HG03064 (cell line): ENCODE measurements around the gene DOCK1.
"Not testable (repeated sequence)": the region's sequence is repeated elsewhere in the genome, so short reads cannot be mapped to it uniquely, and the experiment has no call there.

Experiments used
- ATAC-seq: cut with Tn5 transposase; IDR thresholded peaks from one replicate; pipeline ENCODE4 v1.9.1; 2021; ENCODE audit warnings: low read depth; ENCODE audit not compliant: unreplicated experiment

The DOCK1 gene

GRCh38 chr10:127292888-127293287 is 387.7 kb downstream of the DOCK1 start:
- no peak for ATAC-seq

GRCh38 chr10:127293640-127294039 is 388.4 kb downstream of the DOCK1 start:
- no peak for ATAC-seq

- ATAC-seq, result no peak
These were observed 391.5 kb downstream of the DOCK1 start for GRCh38 chr10:127296696-127297095.

GRCh38 chr10:127298381-127298780 is 393.2 kb downstream of the DOCK1 start:
- no peak for ATAC-seq

- ATAC-seq, result not testable (repeated sequence)
These were observed 394.0 kb downstream of the DOCK1 start for GRCh38 chr10:127299192-127299591.

- ATAC-seq, result no peak
These were observed 394.9 kb downstream of the DOCK1 start for GRCh38 chr10:127299956-127300689.

GRCh38 chr10:127300868-127301321 is 395.7 kb downstream of the DOCK1 start:
- no peak for ATAC-seq

GRCh38 chr10:127302343-127302742 is 397.1 kb downstream of the DOCK1 start:
- ATAC-seq, result no peak

GRCh38 chr10:127303105-127303504 is 397.9 kb downstream of the DOCK1 start:
- no peak for ATAC-seq

- ATAC-seq, result no peak
These were observed 398.5 kb downstream of the DOCK1 start for GRCh38 chr10:127303746-127304145.

GRCh38 chr10:127306479-127306878 is 401.3 kb downstream of the DOCK1 start:
- ATAC-seq, result no peak

GRCh38 chr10:127307338-127307737 is 402.1 kb downstream of the DOCK1 start:
- ATAC-seq, result no peak

GRCh38 chr10:127308031-127308430 is 402.8 kb downstream of the DOCK1 start:
- no peak for ATAC-seq

- ATAC-seq, result not testable (repeated sequence)
These were observed 404.4 kb downstream of the DOCK1 start for GRCh38 chr10:127309619-127310018.

GRCh38 chr10:127310430-127310829 is 405.2 kb downstream of the DOCK1 start:
- no peak for ATAC-seq

GRCh38 chr10:127310923-127311322 is 405.7 kb downstream of the DOCK1 start:
- ATAC-seq, result no peak

GRCh38 chr10:127313996-127314700 is 408.9 kb downstream of the DOCK1 start:
- ATAC-seq, result no peak

- ATAC-seq, result no peak
These were observed 409.6 kb downstream of the DOCK1 start for GRCh38 chr10:127314797-127315196.

GRCh38 chr10:127315888-127316287 is 410.7 kb downstream of the DOCK1 start:
- ATAC-seq, result no peak

GRCh38 chr10:127318396-127318795 is 413.2 kb downstream of the DOCK1 start:
- no peak for ATAC-seq

- ATAC-seq, result no peak
These were observed 414.0 kb downstream of the DOCK1 start for GRCh38 chr10:127319271-127319670.

- no peak for ATAC-seq
These were observed 414.5 kb downstream of the DOCK1 start for GRCh38 chr10:127319691-127320090.
